A549 (cell line): ENCODE results near the gene LCN12.

Source experiments
- CEBPB ChIP-seq, 2 experiments: fragments of >200 bp in 1 of 2; sonication (Bioruptor Twin) in 1 of 2; formaldehyde crosslinking in 1 of 2; IDR thresholded peaks; 2 replicates each; pipeline ENCODE4 v1.6.1; 2012 to 2016
- CTCF ChIP-seq: fragments of >200 bp; sonication (Bioruptor Twin); formaldehyde crosslinking; IDR thresholded peaks from 3 replicates; pipeline ENCODE4 v1.5.1; 2016
- EP300 ChIP-seq, 2 experiments: fragments of >200 bp; sonication (Bioruptor Twin); formaldehyde crosslinking; IDR thresholded peaks; 2 replicates in 1 of 2; 3 replicates in 1 of 2; pipeline ENCODE4 v1.6.1; 2016 to 2017
- JUNB ChIP-seq: fragments of >200 bp; sonication (Bioruptor Twin); formaldehyde crosslinking; IDR thresholded peaks from 2 replicates; pipeline ENCODE4 v1.6.1; 2016
- MYC ChIP-seq: IDR thresholded peaks from 2 replicates; pipeline ENCODE4 v1.6.1; 2012; ENCODE audit warnings: mild to moderate bottlenecking, inconsistent platforms, low read length, improper control_type of control experiment, borderline replicate concordance
- PBX3 ChIP-seq: IDR thresholded peaks from 2 replicates; pipeline ENCODE4 v1.6.1; 2012
- POLR2A ChIP-seq: IDR thresholded peaks from 2 replicates; pipeline ENCODE4 v1.6.1; 2012; ENCODE audit warnings: mild to moderate bottlenecking, low read length
- RFX5 ChIP-seq: fragments of 450-650 bp; IDR thresholded peaks from 2 replicates; pipeline ENCODE4 v1.7.1; 2014; ENCODE audit warnings: antibody characterized with exemption, mild to moderate bottlenecking, moderate library complexity
- USF2 ChIP-seq: fragments of 450-650 bp; IDR thresholded peaks from 2 replicates; pipeline ENCODE4 v1.6.1; 2014; ENCODE audit warnings: antibody characterized with exemption
- ZFP36 ChIP-seq: fragments of 450-650 bp; IDR thresholded peaks from 2 replicates; pipeline ENCODE4 v1.6.1; 2014; ENCODE audit warnings: borderline replicate concordance; ENCODE audit not compliant: partially characterized antibody

GRCh38 chr9:136980669-136981478 lies 28.8 kb downstream of the LCN12 start:
- TF ChIP-seq RFX5 (no peak), CTCF (no peak), MYC (no peak), CEBPB (IDR thresholded peaks at IDR 0.05) (no peak), JUNB (no peak), EP300 (IDR thresholded peaks at IDR 0.05) (no peak), POLR2A (no peak), USF2 (no peak), ZFP36 (no peak), PBX3 (no peak)
